IMR-90 (cell line): ENCODE results near the gene ZBED4. TPM values are rescaled to one million over a fixed set of nuclear protein-coding genes. Genes with fewer than 3 reads are reported as not detected.

Experiments
- ATAC-seq: fragments of 200-7000 bp; cut with Tn5 transposase; 2 replicates; pipeline ENCODE4 v1.9.1; 2020; ENCODE audit warnings: low read depth, mild to moderate bottlenecking, moderate library complexity
- BruUV-seq: library from RNA; stranded (reverse); fragments of 400-500 nt; replicated peaks from 2 replicates; lab custom pipeline; 2021; lab: Mats Ljungman, UMichigan
- CTCF ChIA-PET: fragments of 300-600 bp; formaldehyde crosslinking; extraction: SDS; loops from one replicate; lab custom pipeline; 2021; ENCODE audit warnings: antibody characterized with exemption; lab: Yijun Ruan, JAX
- POLR2A ChIA-PET: fragments of 300-600 bp; sonication (Branson Sonifier 250); formaldehyde crosslinking; loops from one replicate; lab custom pipeline; 2022; ENCODE audit warnings: antibody characterized with exemption; ENCODE audit not compliant: unreplicated experiment; lab: Charles Lee
- DNase-seq: peaks from one replicate; pipeline ENCODE4 v3.0.0; 2013
- H2AFZ ChIP-seq: replicated peaks from 2 replicates; pipeline ENCODE3; 2013; ENCODE audit warnings: low read length, mild to moderate bottlenecking; ENCODE audit not compliant: poor library complexity
- H2AK5ac ChIP-seq: 2 replicates; pipeline ENCODE4 v1.6.1; 2013; ENCODE audit warnings: low read depth, low read length, inconsistent platforms
- H2AK9ac ChIP-seq: replicated peaks from 2 replicates; pipeline ENCODE3; 2013; ENCODE audit warnings: mild to moderate bottlenecking, low read depth, low read length, moderate library complexity; ENCODE audit not compliant: poor library complexity
- H2BK120ac ChIP-seq: 2 replicates; pipeline ENCODE4 v1.6.1; 2013; ENCODE audit warnings: low read depth, low read length, inconsistent platforms
- H2BK15ac ChIP-seq: 3 replicates; pipeline ENCODE4 v1.6.1; 2013; ENCODE audit warnings: low read depth, low read length, inconsistent platforms
- H2BK20ac ChIP-seq: 2 replicates; pipeline ENCODE4 v1.6.1; 2013; ENCODE audit warnings: low read depth, mild to moderate bottlenecking, inconsistent platforms, low read length, moderate library complexity
- H2BK5ac ChIP-seq: 2 replicates; pipeline ENCODE4 v1.6.1; 2013; ENCODE audit warnings: mild to moderate bottlenecking, low read depth, low read length, inconsistent platforms; ENCODE audit not compliant: poor library complexity, severe bottlenecking
- H3K14ac ChIP-seq: replicated peaks from 2 replicates; pipeline ENCODE4 v1.6.1; 2013; ENCODE audit warnings: low read depth, low read length, inconsistent platforms
- H3K18ac ChIP-seq: 2 replicates; pipeline ENCODE4 v1.6.1; 2013; ENCODE audit warnings: low read depth, low read length, control low read depth
- H3K23ac ChIP-seq: 2 replicates; pipeline ENCODE4 v1.6.1; 2013; ENCODE audit warnings: low read depth, low read length, inconsistent platforms
- H3K27ac ChIP-seq: 2 replicates; pipeline ENCODE4 v1.5.1; 2013; ENCODE audit warnings: mild to moderate bottlenecking, control low read depth, low read length; ENCODE audit not compliant: insufficient read depth
- H3K27me3 ChIP-seq: 2 replicates; pipeline ENCODE4 v1.6.1; 2013; ENCODE audit warnings: low read length; ENCODE audit not compliant: control insufficient read depth, insufficient read depth
- H3K36me3 ChIP-seq: 2 replicates; pipeline ENCODE4 v1.6.1; 2013; ENCODE audit warnings: low read length, mixed read lengths; ENCODE audit not compliant: control insufficient read depth, insufficient read depth
- H3K4ac ChIP-seq: 2 replicates; pipeline ENCODE4 v1.6.1; 2013; ENCODE audit warnings: low read depth, low read length, inconsistent platforms
- H3K4me1 ChIP-seq: 2 replicates; pipeline ENCODE4 v1.6.1; 2013; ENCODE audit warnings: low read length, mixed read lengths; ENCODE audit not compliant: control insufficient read depth, insufficient read depth
- H3K4me2 ChIP-seq: 2 replicates; pipeline ENCODE4 v1.6.1; 2013; ENCODE audit warnings: low read depth, mild to moderate bottlenecking, control low read depth, low read length, moderate library complexity
- H3K4me3 ChIP-seq: 2 replicates; pipeline ENCODE4 v1.5.1; 2013; ENCODE audit warnings: low read depth, mild to moderate bottlenecking, control low read depth, low read length, moderate library complexity; ENCODE audit not compliant: insufficient read depth
- H3K56ac ChIP-seq: 2 replicates; pipeline ENCODE4 v1.6.1; 2013; ENCODE audit warnings: low read length, inconsistent platforms; ENCODE audit not compliant: insufficient read depth; ENCODE audit errors: extremely low read depth
- H3K79me1 ChIP-seq, 2 experiments: 2 replicates each; pipeline ENCODE4 v1.6.1; 2013; ENCODE audit warnings: low read length in 2 of 2, inconsistent platforms in 1 of 2, low read depth in 1 of 2
- H3K9ac ChIP-seq: 2 replicates; pipeline ENCODE4 v1.6.1; 2013; ENCODE audit warnings: low read depth, low read length, control low read depth
- H3K9me1 ChIP-seq: 2 replicates; pipeline ENCODE4 v1.6.1; 2013; ENCODE audit warnings: low read length, inconsistent platforms; ENCODE audit not compliant: insufficient read depth
- H3K9me3 ChIP-seq: 2 replicates; pipeline ENCODE4 v1.6.1; 2013; ENCODE audit warnings: low read length; ENCODE audit not compliant: control insufficient read depth, insufficient read depth
- H4K20me1 ChIP-seq: 2 replicates; pipeline ENCODE4 v1.6.1; 2013; ENCODE audit warnings: low read length, inconsistent platforms; ENCODE audit not compliant: insufficient read depth
- H4K5ac ChIP-seq: 2 replicates; pipeline ENCODE4 v1.6.1; 2013; ENCODE audit warnings: mild to moderate bottlenecking, low read depth, low read length, control low read depth
- H4K8ac ChIP-seq, 2 experiments: 2 replicates each; pipeline ENCODE4 v1.6.1; 2013; ENCODE audit warnings: low read depth in 2 of 2, low read length in 2 of 2, control low read depth in 1 of 2, inconsistent platforms in 1 of 2
- H4K91ac ChIP-seq: 2 replicates; pipeline ENCODE4 v1.6.1; 2013; ENCODE audit warnings: low read depth, low read length, inconsistent platforms; ENCODE audit not compliant: insufficient read depth
- BHLHE40 ChIP-seq: fragments of 150-350 bp; IDR thresholded peaks from 2 replicates; pipeline ENCODE4 v1.6.1; 2016; ENCODE audit warnings: mild to moderate bottlenecking, low read depth, low read length
- CEBPB ChIP-seq: IDR thresholded peaks from 2 replicates; pipeline ENCODE4 v1.6.1; 2012; ENCODE audit warnings: low read depth, low read length, improper control_type of control experiment
- POLR2A ChIP-seq: IDR thresholded peaks from 2 replicates; pipeline ENCODE4 v1.6.1; 2012; ENCODE audit warnings: mild to moderate bottlenecking, low read depth, low read length
- RAD21 ChIP-seq: IDR thresholded peaks from 2 replicates; pipeline ENCODE4 v1.6.1; 2012; ENCODE audit warnings: low read length, improper control_type of control experiment
- RCOR1 ChIP-seq: IDR thresholded peaks from 2 replicates; pipeline ENCODE4 v1.6.1; 2012; ENCODE audit warnings: mild to moderate bottlenecking, low read length, improper control_type of control experiment; ENCODE audit not compliant: insufficient replicate concordance
- WGBS, 2 experiments: methylation state at CpG; one replicate each; pipeline versions ENCODE4 v1.1.5 to v1.1.7; 2013; ENCODE audit warnings: missing lambda C conversion rate in 2 of 2; ENCODE audit not compliant: insufficient read length in 1 of 2; ENCODE audit errors: extremely low coverage in 2 of 2; 5-methylcytosine and 5-hydroxymethylcytosine counted together
- dilution Hi-C: fragments of 300-500 bp; cut with HindIII; formaldehyde crosslinking; loops from one replicate; pipeline ENCODE4 v1.14.3; 2018; ENCODE audit warnings: low sequenced_read_pairs; ENCODE audit not compliant: unreplicated experiment
- in situ Hi-C: fragments of 300-500 bp; cut with MboI; formaldehyde crosslinking; loops from 3 replicates; pipeline ENCODE4 v1.14.3; 2019; ENCODE audit warnings: low sequenced_read_pairs, inconsistent platforms, mixed read lengths
- intact Hi-C: fragments of 100-400 bp; cut with micrococcal nuclease; formaldehyde crosslinking; loops from 2 replicates; pipeline ENCODE4 v1.10.0; 2022
- polyA plus RNA-seq, 3 experiments: library from polyadenylated mRNA; depleted of rRNA; stranded (reverse); fragments of >200 nt; gene quantifications; 2 replicates each; pipeline ENCODE4 v1.2.3, GENCODE V29; 2012; ENCODE audit warnings: low replicate concordance in 1 of 3
- total RNA-seq: library from RNA; depleted of rRNA; stranded (reverse); fragments of >200 nt; gene quantifications from 2 replicates; pipeline ENCODE4 v1.2.3, GENCODE V29; 2012

The ZBED4 gene
- total and polyA plus RNA-seq, 2 of the 4 experiments (the other 2 are of a cell fraction) = 9.3 to 10.5 TPM

- TF ChIP-seq RCOR1 (no peak), BHLHE40 (no peak), POLR2A (no peak), CEBPB (no peak), RAD21 (no peak)
- Histone ChIP-seq H2BK20ac (no peak overlapping the region), H3K4me1 (peaks cover 2% of the 10 kb centered on the region; the same call in 1 of the 2 replicates), H4K20me1 (no peaks in the 10 kb centered on the region), H3K23ac (no peak overlapping the region), H4K91ac (no peak overlapping the region), H3K27ac (no peak overlapping the region), H3K9me1 (no peaks in the 10 kb centered on the region), H3K4ac (no peak overlapping the region), H3K4me3 (no peak overlapping the region), H3K4me2 (no peak overlapping the region), H3K18ac (no peak overlapping the region), H3K27me3 (no peaks in the 10 kb centered on the region), H4K5ac (no peak overlapping the region), H3K9me3 (no peaks in the 10 kb centered on the region), H3K36me3 (peaks cover 21% of the 10 kb centered on the region), H2AK5ac (no peak overlapping the region), H3K14ac (no peak overlapping the region), H3K79me1 (peaks cover 13 to 19% of the 10 kb centered on the region in 2 experiments), H2BK5ac (no peak overlapping the region), H3K9ac (no peak overlapping the region), H2BK15ac (no peak overlapping the region), H4K8ac (no peak overlapping the region), H2BK120ac (no peak overlapping the region), H2AK9ac (no peak overlapping the region), H3K56ac (no peak overlapping the region), H2AFZ (no peak overlapping the region)
- ChIA-PET POLR2A (no interaction called here), CTCF (interaction anchor here (1.7 kb wide), 1 partner anchor 146 kb away, joined by 3 read pairs; no protein-coding TSS in a partner anchor)
- WGBS, 2 experiments = 100% methylated on average over 5 of the region's 14 CpGs; no CpG with 5 or more reads in 1 of the 2 experiments
- ATAC-seq = no peak
- intact Hi-C loops = no loop called here
- in situ Hi-C loops = loop anchor here (10.0 to 25.0 kb wide), 2 partner anchors 49 to 101 kb away; no protein-coding TSS in a partner anchor
- no TSS peak for BruUV-seq
- DNase-seq = no peak
- dilution Hi-C loops = no loop called here
Measured at GRCh38 chr22:49913446-49913845, 59.8 kb downstream of the ZBED4 start.
